HCT116 (cell line): Measurements from ENCODE around the gene CFAP46.

Source experiments
- CEBPB ChIP-seq: IDR thresholded peaks from 2 replicates; pipeline ENCODE4 v1.6.1; 2012; ENCODE audit warnings: low read depth
- CTCF ChIP-seq, 3 experiments: fragments of 200-600 bp in 1 of 3; sonication (generic) in 1 of 3; IDR thresholded peaks in 2 of 3; conservative IDR thresholded peaks in 1 of 3; 2 replicates each; pipeline ENCODE4 v1.5.1; 2012 to 2017; ENCODE audit warnings: low read depth in 2 of 3, low read length in 2 of 3, antibody characterized with exemption in 1 of 3, borderline replicate concordance in 1 of 3, control low read depth in 1 of 3, mild to moderate bottlenecking in 1 of 3, mixed read lengths in 1 of 3, mixed run types in 1 of 3, moderate library complexity in 1 of 3; ENCODE audit not compliant: insufficient read depth in 1 of 3
- ELF1 ChIP-seq: IDR thresholded peaks from 2 replicates; pipeline ENCODE4 v1.6.1; 2012; ENCODE audit warnings: low read depth, borderline replicate concordance
- EZH2 ChIP-seq: fragments of 200-600 bp; sonication (generic); IDR thresholded peaks from 2 replicates; pipeline ENCODE4 v1.6.1; 2017; ENCODE audit warnings: antibody characterized with exemption, mixed run types
- EZH2phosphoT487 ChIP-seq: fragments of 200-600 bp; IDR thresholded peaks from 2 replicates; pipeline ENCODE4 v1.6.1; 2018; ENCODE audit warnings: antibody characterized with exemption, borderline replicate concordance
- FOSL1 ChIP-seq: IDR thresholded peaks from 2 replicates; pipeline ENCODE4 v1.6.1; 2012; ENCODE audit warnings: low read depth
- POLR2A ChIP-seq: IDR thresholded peaks from 2 replicates; pipeline ENCODE4 v1.7.0; 2011; ENCODE audit warnings: borderline replicate concordance; ENCODE audit not compliant: insufficient read depth, insufficient read length; ENCODE audit errors: extremely low read depth
- YY1 ChIP-seq: IDR thresholded peaks from 2 replicates; pipeline ENCODE4 v1.6.1; 2011; ENCODE audit warnings: low read length, low read depth, moderate library complexity, mild to moderate bottlenecking; ENCODE audit not compliant: insufficient replicate concordance; ENCODE audit errors: extremely low read depth
- TF ChIP-seq, protein P1 (sequence below): IDR thresholded peaks from 2 replicates; pipeline ENCODE4 v1.6.1; 2012

DNA sequence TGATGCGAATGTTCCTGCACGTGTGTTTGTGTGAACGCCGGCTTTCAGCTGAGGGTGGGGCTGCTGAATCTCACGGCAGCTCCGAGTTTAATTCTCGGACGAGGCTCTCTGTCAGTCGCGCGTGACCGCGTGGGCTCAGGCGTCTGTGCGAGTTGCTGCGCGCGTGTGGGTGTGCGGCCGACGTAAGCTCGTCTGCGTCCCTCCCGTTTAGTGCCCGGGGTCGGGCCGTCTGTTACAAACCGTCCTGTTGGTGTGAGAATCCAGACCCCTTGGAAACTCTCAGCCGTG is 41.6 kb upstream of the CFAP46 start:
- TF ChIP-seq EZH2 (no peak), FOSL1 (no peak), POLR2A (no peak), CTCF (IDR thresholded peaks at IDR 0.05 in 2 of 3, conservative IDR thresholded peaks at IDR 0.05 in 1 of 3; ENCODE audit: borderline replicate concordance in 1 of 3, insufficient read depth in 1 of 3, low read depth in 2 of 3, low read length in 2 of 3) (no peak), CEBPB (no peak), ELF1 (no peak), YY1 (no peak), EZH2phosphoT487 (no peak)
- TF ChIP-seq, protein P1, sequence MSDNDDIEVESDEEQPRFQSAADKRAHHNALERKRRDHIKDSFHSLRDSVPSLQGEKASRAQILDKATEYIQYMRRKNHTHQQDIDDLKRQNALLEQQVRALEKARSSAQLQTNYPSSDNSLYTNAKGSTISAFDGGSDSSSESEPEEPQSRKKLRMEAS: no peak
